GM12864 (cell line): ENCODE data around the gene HSPA12A.

ENCODE experiments used
- DNase-seq: peaks from one replicate; pipeline ENCODE4 v3.0.0-alpha.2; 2011; ENCODE audit warnings: low read depth
- H3K4me3 ChIP-seq: 2 replicates; pipeline ENCODE4 v1.5.1; 2011; ENCODE audit warnings: mild to moderate bottlenecking, low read depth, low read length, control low read depth
- CTCF ChIP-seq: IDR thresholded peaks from 2 replicates; pipeline ENCODE4 v1.5.1; 2011; ENCODE audit warnings: low read depth, mild to moderate bottlenecking, moderate library complexity, low read length, control low read depth, inconsistent platforms; ENCODE audit errors: missing control alignments

HSPA12A gene

GRCh38 chr10:116664631-116665030, 77.7 kb downstream of the HSPA12A start:
- DNase-seq: no peak
- TF ChIP-seq CTCF: no peak
- H3K4me3 ChIP-seq: no peak overlapping the region

- H3K4me3 ChIP-seq: no peak overlapping the region
- no peak for DNase-seq
- no peak for TF ChIP-seq CTCF
These were observed 79.0 kb downstream of the HSPA12A start for GRCh38 chr10:116663342-116663741.

- H3K4me3 ChIP-seq: no peak overlapping the region
- no peak for TF ChIP-seq CTCF
- no peak for DNase-seq
These were observed 81.5 kb downstream of the HSPA12A start for GRCh38 chr10:116660860-116661259.

GRCh38 chr10:116659049-116659670, 83.2 kb downstream of the HSPA12A start:
- no peak for TF ChIP-seq CTCF
- H3K4me3 ChIP-seq: no peak overlapping the region
- DNase-seq: no peak

GRCh38 chr10:116657863-116658551, 84.4 kb downstream of the HSPA12A start:
- no peak for DNase-seq
- no peak for TF ChIP-seq CTCF
- no peak overlapping the region for H3K4me3 ChIP-seq

- H3K4me3 ChIP-seq: no peak overlapping the region
- no peak for TF ChIP-seq CTCF
- DNase-seq: no peak
These were observed 86.3 kb downstream of the HSPA12A start for GRCh38 chr10:116656044-116656443.

GRCh38 chr10:116655568-116655967, 86.8 kb downstream of the HSPA12A start:
- DNase-seq: no peak
- no peak overlapping the region for H3K4me3 ChIP-seq
- no peak for TF ChIP-seq CTCF
